ENCODE data around the gene DHX30. TPM values are rescaled to one million over a fixed set of nuclear protein-coding genes. Genes with fewer than 3 reads are reported as not detected.

Gene DHX30
- total RNA-seq, 1 donor from 2014 or later: 54.6 TPM

- Histone ChIP-seq H3K36me3 (no peaks in the 10 kb centered on the region), H3K4me1 (no peaks in the 10 kb centered on the region), H3K4me3 (no peak overlapping the region), H3K27me3 (ENCODE audit: low read depth) (no peaks in the 10 kb centered on the region), H3K27ac (no peak overlapping the region), H3K9me3 (no peaks in the 10 kb centered on the region)
- TF ChIP-seq, protein P1, sequence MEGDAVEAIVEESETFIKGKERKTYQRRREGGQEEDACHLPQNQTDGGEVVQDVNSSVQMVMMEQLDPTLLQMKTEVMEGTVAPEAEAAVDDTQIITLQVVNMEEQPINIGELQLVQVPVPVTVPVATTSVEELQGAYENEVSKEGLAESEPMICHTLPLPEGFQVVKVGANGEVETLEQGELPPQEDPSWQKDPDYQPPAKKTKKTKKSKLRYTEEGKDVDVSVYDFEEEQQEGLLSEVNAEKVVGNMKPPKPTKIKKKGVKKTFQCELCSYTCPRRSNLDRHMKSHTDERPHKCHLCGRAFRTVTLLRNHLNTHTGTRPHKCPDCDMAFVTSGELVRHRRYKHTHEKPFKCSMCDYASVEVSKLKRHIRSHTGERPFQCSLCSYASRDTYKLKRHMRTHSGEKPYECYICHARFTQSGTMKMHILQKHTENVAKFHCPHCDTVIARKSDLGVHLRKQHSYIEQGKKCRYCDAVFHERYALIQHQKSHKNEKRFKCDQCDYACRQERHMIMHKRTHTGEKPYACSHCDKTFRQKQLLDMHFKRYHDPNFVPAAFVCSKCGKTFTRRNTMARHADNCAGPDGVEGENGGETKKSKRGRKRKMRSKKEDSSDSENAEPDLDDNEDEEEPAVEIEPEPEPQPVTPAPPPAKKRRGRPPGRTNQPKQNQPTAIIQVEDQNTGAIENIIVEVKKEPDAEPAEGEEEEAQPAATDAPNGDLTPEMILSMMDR (IDR thresholded peaks at IDR 0.05): no peak
- ATAC-seq (no peak), DNase-seq (no peak)
- intact Hi-C loops (cut with DNase I): no loop called here
Observed at GRCh38 chr3:47794544-47794943, 8.4 kb upstream of the DHX30 start.

GRCh38 chr3:47799733-47800132 is 3.2 kb upstream of the DHX30 start:
- intact Hi-C loops (cut with DNase I): loop anchor here (10.0 kb wide), 1 partner anchor 275 kb away; no protein-coding TSS in a partner anchor

GRCh38 chr3:47803480-47804025 is 615 bp downstream of the DHX30 start:
- Histone ChIP-seq H3K4me1 (peaks cover 20% of the 10 kb centered on the region), H3K36me3 (peaks cover 35% of the 10 kb centered on the region), H3K27me3 (ENCODE audit: low read depth) (no peaks in the 10 kb centered on the region), H3K4me3 (peak overlapping the region; percentile 84), H3K9me3 (no peaks in the 10 kb centered on the region), H3K27ac (peak overlapping the region; percentile 98)
- intact Hi-C loops (cut with DNase I): loop anchor here (10.0 kb wide), 1 partner anchor 279 kb away; no protein-coding TSS in a partner anchor
- ATAC-seq: no peak
- DNase-seq: no peak
- TF ChIP-seq, protein P1 (IDR thresholded peaks at IDR 0.05): no peak

More at GRCh38 chr3:47799733-47800132, 3.2 kb upstream of the DHX30 start:
- no peak overlapping the region for H3K4me3 ChIP-seq
- ATAC-seq (no peak), DNase-seq (no peak)
- TF ChIP-seq, protein P1 (IDR thresholded peaks at IDR 0.05): peak; percentile 25
- H3K36me3 ChIP-seq: no peaks in the 10 kb centered on the region
- H3K9me3 ChIP-seq: no peaks in the 10 kb centered on the region
- peaks cover 19% of the 10 kb centered on the region for H3K4me1 ChIP-seq
- H3K27me3 ChIP-seq (ENCODE audit: low read depth): no peaks in the 10 kb centered on the region
- no peak overlapping the region for H3K27ac ChIP-seq

GRCh38 chr3:47804577-47804976 is 1.6 kb downstream of the DHX30 start:
- TF ChIP-seq, protein P1 (IDR thresholded peaks at IDR 0.05): no peak
- Histone ChIP-seq H3K4me3 (no peak overlapping the region), H3K9me3 (no peaks in the 10 kb centered on the region), H3K4me1 (peaks cover 20% of the 10 kb centered on the region), H3K27ac (no peak overlapping the region), H3K36me3 (peaks cover 45% of the 10 kb centered on the region), H3K27me3 (ENCODE audit: low read depth) (no peaks in the 10 kb centered on the region)
- intact Hi-C loops (cut with DNase I): loop anchor here (10.0 kb wide), 1 partner anchor 280 kb away; no protein-coding TSS in a partner anchor
- ATAC-seq (no peak), DNase-seq (no peak)

GRCh38 chr3:47813551-47814177 is 10.7 kb downstream of the DHX30 start:
- Histone ChIP-seq H3K9me3 (no peaks in the 10 kb centered on the region), H3K27me3 (ENCODE audit: low read depth) (no peaks in the 10 kb centered on the region), H3K4me3 (no peak overlapping the region), H3K4me1 (no peaks in the 10 kb centered on the region), H3K36me3 (peaks cover 87% of the 10 kb centered on the region), H3K27ac (no peak overlapping the region)
- DNase-seq (no peak), ATAC-seq (no peak)
- TF ChIP-seq, protein P1 (IDR thresholded peaks at IDR 0.05): no peak
- intact Hi-C loops (cut with DNase I): no loop called here
